Karpas-422 (cell line): ENCODE data around the gene NBPF4. TPM values are rescaled to one million over a fixed set of nuclear protein-coding genes. Genes with fewer than 3 reads are reported as not detected.
"Not testable (repeated sequence)": the region's sequence is repeated elsewhere in the genome, so short reads cannot be mapped to it uniquely, and the experiment has no call there.

Experiments used
- DNase-seq: peaks from one replicate; pipeline ENCODE4 v3.0.0-alpha.2; 2015
- H2AFZ ChIP-seq: fragments of 200-600 bp; sonication (generic); 2 replicates; pipeline ENCODE4 v1.6.1; 2014; ENCODE audit warnings: antibody characterized with exemption, low read length, mixed read lengths
- H3K27ac ChIP-seq: fragments of 200-600 bp; sonication (generic); 2 replicates; pipeline ENCODE4 v1.5.1; 2014; ENCODE audit warnings: mild to moderate bottlenecking, low read length, moderate library complexity
- H3K27me3 ChIP-seq: fragments of 200-600 bp; sonication (generic); 2 replicates; pipeline ENCODE4 v1.6.1; 2014; ENCODE audit warnings: low read length, mixed read lengths
- H3K36me3 ChIP-seq: fragments of 200-600 bp; sonication (generic); 2 replicates; pipeline ENCODE4 v1.6.1; 2014; ENCODE audit warnings: low read length, mixed read lengths; ENCODE audit not compliant: insufficient read depth
- H3K4me1 ChIP-seq: fragments of 200-600 bp; sonication (generic); 2 replicates; pipeline ENCODE4 v1.6.1; 2014; ENCODE audit warnings: mild to moderate bottlenecking, low read length, mixed read lengths
- H3K4me2 ChIP-seq: fragments of 200-600 bp; sonication (generic); 2 replicates; pipeline ENCODE4 v1.6.1; 2014; ENCODE audit warnings: low read length, low read depth, mild to moderate bottlenecking; ENCODE audit not compliant: poor library complexity, severe bottlenecking
- H3K4me3 ChIP-seq: fragments of 200-600 bp; sonication (generic); 2 replicates; pipeline ENCODE4 v1.5.1; 2014; ENCODE audit warnings: mild to moderate bottlenecking, antibody characterized with exemption, low read length, mixed read lengths
- H3K79me2 ChIP-seq: fragments of 200-600 bp; sonication (generic); 2 replicates; pipeline ENCODE4 v1.6.1; 2014; ENCODE audit warnings: mild to moderate bottlenecking, low read length, mixed read lengths
- H3K9ac ChIP-seq: fragments of 200-600 bp; sonication (generic); 2 replicates; pipeline ENCODE4 v1.6.0; 2014; ENCODE audit warnings: low read length
- H3K9me2 ChIP-seq: fragments of 200-600 bp; sonication (generic), shearing (Covaris generic); replicated peaks from 2 replicates; pipeline ENCODE4 v1.6.0; 2014; ENCODE audit warnings: mild to moderate bottlenecking, low read length, moderate library complexity; ENCODE audit not compliant: insufficient read depth
- H3K9me3 ChIP-seq: fragments of 300-700, 200-600 bp; sonication (generic); 2 replicates; pipeline ENCODE4 v1.6.1; 2014; ENCODE audit warnings: low read length, mixed read lengths
- H4K20me1 ChIP-seq: fragments of 200-600 bp; sonication (generic); 2 replicates; pipeline ENCODE4 v1.6.1; 2014; ENCODE audit warnings: mild to moderate bottlenecking, antibody characterized with exemption, low read length, low read depth; ENCODE audit not compliant: insufficient read depth
- total RNA-seq: library from RNA; depleted of rRNA; stranded (reverse); fragments of >200 nt; shearing (Covaris generic); gene quantifications from 2 replicates; pipeline ENCODE4 v1.2.3, GENCODE V29; 2014; ENCODE audit warnings: low replicate concordance; rRNA removed

NBPF4 gene
- not detected in 2 replicates for total RNA-seq

- H3K36me3 ChIP-seq, H4K20me1 ChIP-seq, H3K79me2 ChIP-seq, H3K9ac ChIP-seq, H3K9me2 ChIP-seq, H3K27me3 ChIP-seq, H3K4me2 ChIP-seq, H3K4me3 ChIP-seq, H3K9me3 ChIP-seq, H3K4me1 ChIP-seq, H2AFZ ChIP-seq, DNase-seq, H3K27ac ChIP-seq: not testable (repeated sequence)
Observed at GRCh38 chr1:108243976-108244375, at the start of gene NBPF4. TSS of gene NBPF4 (minus strand) at chr1:108244076. CDS start at chr1:108243761, 315 bp downstream.

- not testable (repeated sequence) for H4K20me1 ChIP-seq, H3K27me3 ChIP-seq, H3K36me3 ChIP-seq, H3K27ac ChIP-seq, H2AFZ ChIP-seq, H3K9me3 ChIP-seq, H3K9ac ChIP-seq, DNase-seq, H3K4me1 ChIP-seq, H3K79me2 ChIP-seq, H3K4me2 ChIP-seq, H3K4me3 ChIP-seq, H3K9me2 ChIP-seq
Observed at GRCh38 chr1:108282528-108283257, 38.8 kb upstream of the NBPF4 start.

GRCh38 chr1:108272485-108273327, 28.8 kb upstream of the NBPF4 start:
- H3K9me3 ChIP-seq, H3K4me2 ChIP-seq, H3K4me1 ChIP-seq, H3K79me2 ChIP-seq, H2AFZ ChIP-seq, H3K9ac ChIP-seq, H3K4me3 ChIP-seq, H3K36me3 ChIP-seq, H3K9me2 ChIP-seq, H3K27ac ChIP-seq, DNase-seq, H4K20me1 ChIP-seq, H3K27me3 ChIP-seq: not testable (repeated sequence)

GRCh38 chr1:108267097-108267496, 23.2 kb upstream of the NBPF4 start:
- H3K4me1 ChIP-seq, H3K9me3 ChIP-seq, H3K9me2 ChIP-seq, H3K27me3 ChIP-seq, H4K20me1 ChIP-seq, H3K4me3 ChIP-seq, H3K4me2 ChIP-seq, DNase-seq, H3K27ac ChIP-seq, H3K36me3 ChIP-seq, H3K79me2 ChIP-seq, H2AFZ ChIP-seq, H3K9ac ChIP-seq: not testable (repeated sequence)

- not testable (repeated sequence) for H3K4me1 ChIP-seq, DNase-seq, H3K4me2 ChIP-seq, H3K27ac ChIP-seq, H3K79me2 ChIP-seq, H2AFZ ChIP-seq, H3K9me3 ChIP-seq, H3K9me2 ChIP-seq, H3K4me3 ChIP-seq, H3K27me3 ChIP-seq, H3K36me3 ChIP-seq, H4K20me1 ChIP-seq, H3K9ac ChIP-seq
Observed at GRCh38 chr1:108261967-108262366, 18.1 kb upstream of the NBPF4 start.

DNA sequence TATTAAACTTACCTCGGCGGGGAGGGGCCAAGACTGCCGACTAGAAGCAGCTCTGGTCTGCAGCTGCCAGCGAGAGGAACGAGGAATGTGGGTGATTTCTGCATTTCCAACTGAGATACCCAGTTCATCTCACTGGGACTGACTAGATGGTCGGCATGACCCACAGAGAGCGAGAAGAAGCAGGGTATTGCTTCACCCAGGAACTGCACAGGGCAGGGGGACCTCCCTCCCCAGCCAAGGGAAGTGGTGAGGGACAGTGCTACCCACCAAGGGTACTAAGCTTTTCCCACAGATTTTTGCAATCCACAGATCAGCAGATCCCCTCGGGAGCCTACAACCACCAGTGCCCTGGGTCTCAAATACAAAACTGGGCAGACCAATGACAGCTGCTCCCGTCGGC, 17.6 kb upstream of the NBPF4 start:
- DNase-seq, H3K9me2 ChIP-seq, H2AFZ ChIP-seq, H3K9ac ChIP-seq, H3K36me3 ChIP-seq, H3K79me2 ChIP-seq, H3K9me3 ChIP-seq, H3K27ac ChIP-seq, H3K27me3 ChIP-seq, H3K4me2 ChIP-seq, H3K4me1 ChIP-seq, H4K20me1 ChIP-seq, H3K4me3 ChIP-seq: not testable (repeated sequence)

GRCh38 chr1:108260578-108261259, 16.8 kb upstream of the NBPF4 start:
- not testable (repeated sequence) for H3K27ac ChIP-seq, H4K20me1 ChIP-seq, H3K4me3 ChIP-seq, H3K9me2 ChIP-seq, H3K9ac ChIP-seq, H3K9me3 ChIP-seq, DNase-seq, H3K4me2 ChIP-seq, H3K27me3 ChIP-seq, H3K36me3 ChIP-seq, H2AFZ ChIP-seq, H3K79me2 ChIP-seq, H3K4me1 ChIP-seq

GRCh38 chr1:108255426-108255825, 11.6 kb upstream of the NBPF4 start:
- not testable (repeated sequence) for H3K4me2 ChIP-seq, H3K27me3 ChIP-seq, H3K4me3 ChIP-seq, H3K27ac ChIP-seq, H3K9me2 ChIP-seq, H4K20me1 ChIP-seq, DNase-seq, H3K9ac ChIP-seq, H3K79me2 ChIP-seq, H3K36me3 ChIP-seq, H3K4me1 ChIP-seq, H3K9me3 ChIP-seq, H2AFZ ChIP-seq
